HG03378 (cell line): ENCODE data around the gene IL9R.
A peak's percentile ranks its signal among the peaks of the same experiment; 100 is the strongest.
"Not testable (repeated sequence)": the region's sequence is repeated elsewhere in the genome, so short reads cannot be mapped to it uniquely, and the experiment has no call there.

Experiments used
- ATAC-seq: cut with Tn5 transposase; IDR thresholded peaks from one replicate; pipeline ENCODE4 v1.9.1; 2021; ENCODE audit warnings: mild to moderate bottlenecking, moderate library complexity; ENCODE audit not compliant: unreplicated experiment

The IL9R gene, protein sequence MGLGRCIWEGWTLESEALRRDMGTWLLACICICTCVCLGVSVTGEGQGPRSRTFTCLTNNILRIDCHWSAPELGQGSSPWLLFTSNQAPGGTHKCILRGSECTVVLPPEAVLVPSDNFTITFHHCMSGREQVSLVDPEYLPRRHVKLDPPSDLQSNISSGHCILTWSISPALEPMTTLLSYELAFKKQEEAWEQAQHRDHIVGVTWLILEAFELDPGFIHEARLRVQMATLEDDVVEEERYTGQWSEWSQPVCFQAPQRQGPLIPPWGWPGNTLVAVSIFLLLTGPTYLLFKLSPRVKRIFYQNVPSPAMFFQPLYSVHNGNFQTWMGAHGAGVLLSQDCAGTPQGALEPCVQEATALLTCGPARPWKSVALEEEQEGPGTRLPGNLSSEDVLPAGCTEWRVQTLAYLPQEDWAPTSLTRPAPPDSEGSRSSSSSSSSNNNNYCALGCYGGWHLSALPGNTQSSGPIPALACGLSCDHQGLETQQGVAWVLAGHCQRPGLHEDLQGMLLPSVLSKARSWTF

DNA sequence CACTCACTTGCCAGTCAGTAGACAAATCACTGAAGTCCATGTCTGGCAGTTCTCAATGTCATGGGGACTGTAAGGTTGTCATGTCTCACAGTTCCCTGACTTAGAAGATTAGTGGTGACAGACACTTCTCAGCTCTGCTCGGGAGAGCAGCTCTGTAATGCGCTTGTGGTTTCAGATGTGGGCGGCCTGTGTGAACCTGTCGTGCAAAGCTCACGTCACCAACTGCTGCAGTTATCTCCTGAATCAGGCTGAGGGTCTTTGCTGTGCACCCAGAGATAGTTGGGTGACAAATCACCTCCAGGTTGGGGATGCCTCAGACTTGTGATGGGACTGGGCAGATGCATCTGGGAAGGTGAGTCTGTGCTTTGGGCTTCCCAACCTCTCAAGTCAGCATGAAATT, at the start of gene IL9R:
IL9R (plus strand) TSS at position 261 of the 400 bp plus-strand sequence; CDS start at position 325, 64 bp downstream.
- ATAC-seq: peak; percentile 91

- no peak for ATAC-seq
Observed at GRCh38 chrX:155949098-155949497, 48.4 kb upstream of the IL9R start.

DNA sequence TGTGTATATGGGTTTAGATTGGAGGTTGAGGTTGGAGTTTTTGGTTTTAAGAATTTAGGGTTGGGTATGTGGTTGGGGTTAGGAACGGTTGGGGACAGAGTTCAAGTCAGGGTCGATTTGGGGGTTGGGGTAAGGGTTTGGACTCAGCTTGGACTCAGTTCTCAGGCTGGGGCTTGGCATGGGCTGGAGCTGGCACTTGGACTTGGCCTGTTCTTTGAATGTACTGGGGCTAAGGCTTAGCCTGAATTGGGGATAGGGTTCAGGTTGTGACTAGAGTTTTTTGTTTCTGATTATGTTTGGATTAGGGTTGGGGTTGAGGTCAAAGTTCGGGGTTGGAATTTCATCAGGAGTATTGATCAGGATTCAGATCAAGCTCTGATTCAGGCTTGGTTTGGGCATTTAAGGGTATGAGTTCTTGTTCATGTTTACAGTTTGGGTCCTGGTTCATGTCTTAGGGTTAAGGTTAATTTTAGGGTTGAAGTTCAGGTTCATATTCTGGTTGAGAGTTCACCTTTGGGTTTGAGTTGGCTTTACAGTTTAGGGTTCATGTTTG, 46.2 kb upstream of the IL9R start:
- ATAC-seq: no peak

- ATAC-seq: no peak
Observed at GRCh38 chrX:155953055-155953454, 44.4 kb upstream of the IL9R start.

- no peak for ATAC-seq
Observed at GRCh38 chrX:155954793-155955192, 42.7 kb upstream of the IL9R start.

- ATAC-seq: no peak
Observed at GRCh38 chrX:155956099-155956498, 41.4 kb upstream of the IL9R start.

- ATAC-seq: no peak
Observed at GRCh38 chrX:155956649-155957048, 40.8 kb upstream of the IL9R start.

GRCh38 chrX:155957843-155958242, 39.7 kb upstream of the IL9R start:
- ATAC-seq: no peak

DNA sequence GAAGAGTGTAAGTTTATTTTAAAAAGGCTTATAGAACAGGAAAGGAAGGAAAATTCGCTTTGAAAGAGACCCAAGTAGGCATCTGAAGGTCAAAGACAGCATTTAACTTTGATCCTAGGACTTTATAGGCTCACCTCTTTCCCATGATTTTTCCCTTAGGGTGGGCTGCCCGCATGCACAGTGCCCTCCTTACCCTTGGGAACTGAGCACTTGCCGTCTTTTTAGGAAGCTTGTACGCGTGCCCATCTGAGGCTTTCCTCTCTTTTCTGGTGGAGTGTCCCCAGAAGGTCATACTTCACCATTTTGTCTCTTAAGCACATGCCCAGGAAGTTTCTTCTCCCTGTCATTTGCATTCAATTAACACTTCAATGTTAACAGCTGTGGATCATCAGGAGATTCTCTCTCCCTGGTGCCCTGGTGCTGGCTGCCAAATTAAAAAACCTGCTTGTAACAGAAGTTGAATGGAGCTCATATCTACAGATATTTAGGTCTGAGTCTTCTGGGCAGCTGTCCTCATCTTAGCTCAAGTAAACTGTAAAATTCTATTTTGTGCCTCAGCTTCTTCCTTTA, 38.4 kb upstream of the IL9R start:
- no peak for ATAC-seq

- no peak for ATAC-seq
Observed at GRCh38 chrX:155962906-155963305, 34.6 kb upstream of the IL9R start.

GRCh38 chrX:155966876-155967275, 30.6 kb upstream of the IL9R start:
- ATAC-seq: peak; percentile 59

GRCh38 chrX:155967653-155968325, 29.7 kb upstream of the IL9R start:
- ATAC-seq: no peak

- no peak for ATAC-seq
Observed at GRCh38 chrX:155968326-155968661, 29.2 kb upstream of the IL9R start.

DNA sequence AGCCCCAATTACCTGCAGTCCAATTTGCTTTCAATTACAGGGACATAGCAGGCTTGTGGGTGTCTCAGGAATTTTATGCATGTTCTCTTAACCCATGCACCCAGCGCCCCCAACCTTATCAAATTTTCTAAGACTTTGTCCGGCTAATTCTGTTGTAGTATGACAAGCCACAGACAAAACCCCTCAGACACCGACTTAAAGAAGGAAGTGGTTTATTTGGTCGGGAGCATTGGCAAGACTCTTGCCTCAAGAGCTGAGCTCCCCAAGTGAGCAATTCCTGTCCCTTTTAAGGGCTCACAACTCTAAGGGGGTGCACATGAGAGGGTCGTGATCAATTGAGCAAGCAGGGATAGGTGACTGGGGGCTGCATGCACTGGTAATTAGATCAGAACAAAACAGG, 28.7 kb upstream of the IL9R start:
- no peak for ATAC-seq

- ATAC-seq: not testable (repeated sequence)
Observed at GRCh38 chrX:155971658-155972057, 25.8 kb upstream of the IL9R start.

DNA sequence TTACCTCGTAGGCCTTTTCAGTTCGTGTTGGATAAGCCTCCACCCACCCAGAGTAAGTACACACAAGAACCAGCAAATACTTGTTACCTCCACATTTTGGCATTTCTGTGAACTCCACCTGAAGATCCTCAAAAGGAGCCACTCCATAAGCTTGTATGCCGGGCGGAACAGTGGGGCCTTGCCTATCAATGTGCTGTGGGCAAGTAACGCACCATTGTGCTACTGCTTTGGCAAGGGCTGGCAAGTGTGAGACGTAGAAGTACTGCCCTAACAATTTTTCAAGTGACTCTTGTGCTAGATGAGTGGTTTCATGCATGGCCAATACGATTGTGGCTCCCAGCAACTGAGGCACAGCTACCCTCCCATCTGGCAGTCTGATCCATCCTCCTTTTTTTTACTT, 25.3 kb upstream of the IL9R start:
- not testable (repeated sequence) for ATAC-seq

DNA sequence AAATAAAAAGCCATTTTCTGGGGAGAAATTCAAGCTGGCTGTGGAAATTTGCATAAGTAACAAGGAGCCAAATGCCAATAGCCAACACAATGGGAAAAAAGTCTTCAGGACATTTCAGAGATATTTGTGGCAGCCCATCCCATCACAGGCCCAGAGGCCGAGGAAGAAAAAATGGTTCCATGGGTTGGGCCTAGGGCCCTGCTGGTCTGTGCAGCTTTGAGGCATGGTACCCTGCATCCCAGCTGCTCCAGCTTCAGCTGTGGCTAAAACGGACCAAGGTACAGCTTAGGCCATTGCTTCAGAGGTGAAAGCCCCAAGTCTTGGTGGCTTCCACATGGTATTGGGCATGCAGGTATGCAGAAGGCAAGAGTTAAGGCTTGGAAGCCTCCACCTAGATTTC, 14.2 kb upstream of the IL9R start:
- ATAC-seq: no peak

- ATAC-seq: no peak
Observed at GRCh38 chrX:155985208-155985607, 12.3 kb upstream of the IL9R start.

DNA sequence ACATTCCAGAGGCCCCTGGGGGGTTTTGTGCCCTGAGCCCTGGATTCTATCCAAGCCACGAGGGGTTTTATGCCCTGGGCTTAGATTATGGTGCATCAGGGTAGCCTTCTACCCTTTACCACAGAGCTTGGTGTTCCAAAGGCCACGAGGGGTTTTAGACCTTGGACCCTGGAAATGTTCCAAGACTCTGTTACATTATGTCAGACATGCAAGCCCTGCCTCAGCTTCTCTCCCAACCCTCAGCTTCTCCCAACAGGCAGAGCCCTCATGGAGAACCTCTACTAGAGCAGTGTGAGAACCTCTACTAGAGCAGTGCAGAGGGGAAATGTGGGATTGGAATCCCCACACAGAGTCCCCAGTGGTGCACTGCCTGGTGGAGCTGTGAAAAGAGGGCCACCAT, 10.5 kb upstream of the IL9R start:
- ATAC-seq: not testable (repeated sequence)

DNA sequence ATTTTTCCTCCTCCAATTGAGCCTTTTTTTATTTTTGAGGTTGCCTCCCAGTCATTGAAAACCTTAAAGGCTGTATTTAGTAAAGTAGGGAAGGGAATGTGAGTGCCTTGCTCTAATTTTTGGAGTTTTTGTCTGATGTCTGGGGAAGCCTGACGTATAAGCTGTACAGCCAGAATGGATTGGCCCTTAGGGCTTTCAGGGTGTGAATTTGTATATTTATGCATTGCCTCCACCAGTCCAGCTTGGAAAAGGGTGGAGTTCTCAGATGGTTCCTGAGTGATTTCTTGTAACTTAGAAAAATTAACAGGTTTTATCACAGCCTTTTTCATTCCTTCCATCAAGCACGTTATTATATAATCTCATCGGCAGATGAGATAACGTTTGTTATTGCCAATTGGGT, 8.6 kb upstream of the IL9R start:
- no peak for ATAC-seq

DNA sequence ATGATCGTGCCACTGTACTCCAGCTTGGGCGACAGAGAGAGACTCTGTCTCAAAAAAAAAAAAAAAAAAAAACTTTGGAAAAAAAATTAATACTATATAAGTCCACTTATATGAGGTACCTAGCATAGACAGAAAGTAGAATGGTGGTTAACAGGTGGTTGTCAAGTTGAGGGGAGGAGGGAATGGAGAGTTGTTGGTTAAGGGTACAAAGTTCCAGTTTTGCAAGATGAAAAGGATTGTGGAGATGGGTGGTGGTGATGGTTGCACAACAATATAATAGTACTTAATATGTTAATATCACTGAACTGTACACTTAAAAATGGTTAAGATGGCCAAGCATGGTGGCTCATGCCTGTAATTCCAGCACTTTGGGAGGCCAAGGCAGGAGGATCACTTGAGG, 4.1 kb upstream of the IL9R start:
- ATAC-seq: no peak
